ENCODE results near the gene ZBTB21.

- TF ChIP-seq, protein P1, sequence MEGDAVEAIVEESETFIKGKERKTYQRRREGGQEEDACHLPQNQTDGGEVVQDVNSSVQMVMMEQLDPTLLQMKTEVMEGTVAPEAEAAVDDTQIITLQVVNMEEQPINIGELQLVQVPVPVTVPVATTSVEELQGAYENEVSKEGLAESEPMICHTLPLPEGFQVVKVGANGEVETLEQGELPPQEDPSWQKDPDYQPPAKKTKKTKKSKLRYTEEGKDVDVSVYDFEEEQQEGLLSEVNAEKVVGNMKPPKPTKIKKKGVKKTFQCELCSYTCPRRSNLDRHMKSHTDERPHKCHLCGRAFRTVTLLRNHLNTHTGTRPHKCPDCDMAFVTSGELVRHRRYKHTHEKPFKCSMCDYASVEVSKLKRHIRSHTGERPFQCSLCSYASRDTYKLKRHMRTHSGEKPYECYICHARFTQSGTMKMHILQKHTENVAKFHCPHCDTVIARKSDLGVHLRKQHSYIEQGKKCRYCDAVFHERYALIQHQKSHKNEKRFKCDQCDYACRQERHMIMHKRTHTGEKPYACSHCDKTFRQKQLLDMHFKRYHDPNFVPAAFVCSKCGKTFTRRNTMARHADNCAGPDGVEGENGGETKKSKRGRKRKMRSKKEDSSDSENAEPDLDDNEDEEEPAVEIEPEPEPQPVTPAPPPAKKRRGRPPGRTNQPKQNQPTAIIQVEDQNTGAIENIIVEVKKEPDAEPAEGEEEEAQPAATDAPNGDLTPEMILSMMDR (IDR thresholded peaks at IDR 0.05), result no peak
- TF ChIP-seq EP300 (IDR thresholded peaks at IDR 0.05), result no peak
Measured at GRCh38 chr21:42042651-42043050, 32.5 kb upstream of the ZBTB21 start.

Measured in stomach (tissue), 4 donors.